Mesangial cell (primary cell): ENCODE results near the gene ATP5F1B. TPM values are rescaled to one million over a fixed set of nuclear protein-coding genes. Genes with fewer than 3 reads are reported as not detected.

ENCODE experiments used
- total RNA-seq: library from RNA; depleted of rRNA; stranded (reverse); fragments of >200 nt; gene quantifications from 2 replicates; pipeline ENCODE4 v1.2.3, GENCODE V29; 2015

Gene ATP5F1B
- 366 and 495 TPM in 2 replicates for total RNA-seq

DNA sequence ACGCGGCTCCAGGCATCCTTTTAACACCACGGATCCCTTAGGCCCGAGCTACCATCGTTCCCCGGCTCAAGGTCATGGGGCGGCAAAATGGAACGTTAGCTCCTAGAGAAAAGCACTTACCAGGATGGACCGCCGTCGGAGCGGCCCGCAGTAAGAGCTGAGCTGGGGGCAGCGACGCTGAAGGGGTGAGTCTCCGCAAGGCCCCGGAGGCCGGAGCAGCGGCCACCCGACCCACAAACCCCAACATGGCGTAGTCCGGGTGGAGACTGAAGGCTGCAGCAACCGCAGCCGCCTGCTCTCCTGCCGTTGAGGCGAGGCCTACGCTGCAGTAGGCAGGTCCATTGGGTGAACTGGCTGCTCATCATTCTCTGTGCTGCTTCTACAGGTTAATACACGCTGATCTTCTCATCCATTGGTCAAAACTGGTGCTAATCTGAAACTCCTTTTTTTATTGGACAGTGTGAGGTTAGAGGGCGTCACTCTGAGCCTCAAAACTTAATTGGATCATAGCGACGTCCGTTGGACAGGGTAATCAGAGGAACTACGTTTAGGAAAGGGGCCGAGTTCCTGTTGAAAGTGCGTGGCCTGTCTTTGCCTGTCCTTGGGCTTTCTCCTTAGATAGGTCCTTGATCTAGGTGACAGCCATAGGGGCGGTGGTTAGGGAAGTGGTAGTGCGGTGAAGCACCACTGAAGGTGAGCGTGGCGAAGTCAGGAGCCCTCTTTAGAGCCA, at the start of gene ATP5F1B:
Gene ATP5F1B, minus strand, starts transcription at position 268 of the 730 bp plus-strand sequence. Its CDS starts 21 bp downstream, at position 247.

GRCh38 chr12:56688129-56688845, 42.5 kb upstream of the ATP5F1B start, which contains the start of gene PTGES3:
Gene PTGES3 (minus strand): TSS chr12:56688284. CDS start chr12:56687999, 285 bp downstream.

GRCh38 chr12:56630180-56630632, 15.6 kb downstream of the ATP5F1B start, which contains the start of gene BAZ2A:
Gene BAZ2A (minus strand): TSS chr12:56630326. CDS start chr12:56617530, 12,796 bp downstream.

Other genes starting within 250 kb of the ATP5F1B start
- gene TIMELESS, start 196.6 kb downstream of the ATP5F1B start, total RNA-seq, result 6.5 and 33.7 TPM in 2 replicates
- 0.98 TPM in 1 of 2 replicates, not detected in the other for gene MIP, start 191.3 kb downstream of the ATP5F1B start, total RNA-seq
- gene SPRYD4, start 177.4 kb downstream of the ATP5F1B start, total RNA-seq, result 1.5 and 1.6 TPM in 2 replicates
- 1.1 and 2.2 TPM in 2 replicates for gene GLS2, start 157.8 kb downstream of the ATP5F1B start, total RNA-seq
- gene RBMS2, start 124.2 kb downstream of the ATP5F1B start, total RNA-seq, result 29.7 and 39.7 TPM in 2 replicates
- 55.1 and 79.5 TPM in 2 replicates for gene BAZ2A, start 15.7 kb downstream of the ATP5F1B start, total RNA-seq
- gene PTGES3, start 42.3 kb upstream of the ATP5F1B start, total RNA-seq, result 48.4 and 121 TPM in 2 replicates
- 842 and 845 TPM in 2 replicates for gene NACA, start 79.3 kb upstream of the ATP5F1B start, total RNA-seq
- gene PRIM1, start 106.3 kb upstream of the ATP5F1B start, total RNA-seq, result 4.1 and 17.3 TPM in 2 replicates
- 0.49 and 0.51 TPM in 2 replicates for gene HSD17B6, start 117.3 kb upstream of the ATP5F1B start, total RNA-seq